RPMI7951 (cell line): Measurements from ENCODE around the gene CRACDL. TPM values are rescaled to one million over a fixed set of nuclear protein-coding genes. Genes with fewer than 3 reads are reported as not detected.

Experiments used
- DNase-seq: peaks from one replicate; pipeline ENCODE4 v3.0.0-alpha.2; 2012; ENCODE audit warnings: low read depth
- total RNA-seq: library from RNA; depleted of rRNA; stranded (reverse); fragments of >200 nt; shearing (Covaris generic); gene quantifications from 2 replicates; pipeline ENCODE4 v1.2.3, GENCODE V29; 2014

CRACDL gene
- total RNA-seq, 1 experiment from 2014 or later = not detected

DNA sequence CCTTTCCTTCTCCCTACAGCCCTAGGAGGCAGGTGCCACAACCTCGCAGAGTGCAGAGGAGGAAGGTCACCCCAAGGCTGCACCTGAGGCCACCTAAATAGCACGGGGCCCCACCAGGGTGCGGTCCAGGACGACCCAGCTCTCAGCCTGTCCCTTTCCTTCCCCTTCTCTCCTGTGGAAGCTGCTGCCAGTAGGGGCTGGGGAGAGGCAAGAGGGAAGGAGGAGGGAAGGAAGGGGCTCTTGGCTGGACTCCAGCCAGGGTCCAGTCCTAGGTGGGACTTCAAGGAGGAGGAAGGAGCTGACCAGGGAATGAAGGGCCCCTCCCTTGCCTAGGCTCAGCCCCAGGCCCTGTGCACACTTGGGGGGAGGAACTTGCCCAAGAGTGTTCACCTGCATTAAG, 11.1 kb downstream of the CRACDL start:
- no peak for DNase-seq

- no peak for DNase-seq
Measured at GRCh38 chr2:98924038-98924830, 11.8 kb downstream of the CRACDL start.

- no peak for DNase-seq
Measured at GRCh38 chr2:98923244-98923940, 12.6 kb downstream of the CRACDL start.

GRCh38 chr2:98921062-98921461, 15.0 kb downstream of the CRACDL start:
- no peak for DNase-seq

- DNase-seq = peak; percentile 80
Measured at GRCh38 chr2:98917031-98917471, 19.0 kb downstream of the CRACDL start.

GRCh38 chr2:98915751-98916358, 20.2 kb downstream of the CRACDL start:
- DNase-seq = peak; percentile 49

GRCh38 chr2:98914713-98915580, 21.1 kb downstream of the CRACDL start:
- no peak for DNase-seq

GRCh38 chr2:98913916-98914712, 21.9 kb downstream of the CRACDL start:
- no peak for DNase-seq

- DNase-seq = peak; percentile 54
Measured at GRCh38 chr2:98912957-98913915, 22.8 kb downstream of the CRACDL start.

DNA sequence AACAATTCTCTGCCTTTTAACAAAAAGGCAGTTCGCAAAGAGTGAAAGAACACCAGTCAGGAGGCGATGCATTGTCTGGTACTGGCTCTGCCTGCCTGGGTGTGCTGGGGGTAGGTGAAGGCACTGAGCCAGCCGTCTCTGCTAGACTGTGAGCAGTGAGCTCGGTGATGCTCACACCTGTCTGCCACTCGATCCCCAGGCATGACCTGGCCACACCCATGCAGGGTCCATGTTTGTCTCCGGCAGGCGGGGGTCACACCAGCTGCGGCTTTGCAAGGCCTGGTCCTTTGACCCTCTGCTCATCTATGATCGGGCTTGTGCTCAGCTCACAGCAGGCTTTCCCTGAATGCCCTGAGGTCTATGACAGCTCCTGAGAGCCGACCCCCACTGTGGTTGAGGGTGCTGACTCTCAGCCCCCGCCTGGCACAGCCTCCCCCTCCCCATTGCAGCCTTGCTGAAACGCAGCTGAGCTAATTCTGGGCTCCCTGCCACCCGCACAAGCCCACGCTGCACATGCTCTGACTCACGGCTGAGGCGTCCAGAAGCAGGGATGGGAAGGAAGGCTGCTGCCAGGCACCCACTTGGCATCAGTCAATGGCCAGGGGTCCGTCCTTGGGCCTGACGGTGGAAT, 23.7 kb downstream of the CRACDL start:
- DNase-seq = peak; percentile 81

GRCh38 chr2:98911376-98912154, 24.5 kb downstream of the CRACDL start:
- peak; percentile 32 for DNase-seq

DNA sequence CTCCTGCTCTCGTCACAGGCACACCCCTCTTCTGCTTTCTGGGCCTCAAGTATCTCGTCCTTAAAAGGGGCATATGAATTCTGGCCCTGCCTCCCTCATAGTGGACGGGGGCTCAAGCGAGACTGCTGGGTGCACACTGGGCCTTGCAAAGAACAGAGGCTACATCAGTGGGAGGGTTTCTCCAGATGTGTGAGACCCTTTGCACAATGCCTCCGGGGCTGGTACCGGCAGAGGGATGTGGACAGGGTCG, 25.0 kb downstream of the CRACDL start:
- no peak for DNase-seq

- DNase-seq = no peak
Measured at GRCh38 chr2:98910349-98911125, 25.5 kb downstream of the CRACDL start.

DNA sequence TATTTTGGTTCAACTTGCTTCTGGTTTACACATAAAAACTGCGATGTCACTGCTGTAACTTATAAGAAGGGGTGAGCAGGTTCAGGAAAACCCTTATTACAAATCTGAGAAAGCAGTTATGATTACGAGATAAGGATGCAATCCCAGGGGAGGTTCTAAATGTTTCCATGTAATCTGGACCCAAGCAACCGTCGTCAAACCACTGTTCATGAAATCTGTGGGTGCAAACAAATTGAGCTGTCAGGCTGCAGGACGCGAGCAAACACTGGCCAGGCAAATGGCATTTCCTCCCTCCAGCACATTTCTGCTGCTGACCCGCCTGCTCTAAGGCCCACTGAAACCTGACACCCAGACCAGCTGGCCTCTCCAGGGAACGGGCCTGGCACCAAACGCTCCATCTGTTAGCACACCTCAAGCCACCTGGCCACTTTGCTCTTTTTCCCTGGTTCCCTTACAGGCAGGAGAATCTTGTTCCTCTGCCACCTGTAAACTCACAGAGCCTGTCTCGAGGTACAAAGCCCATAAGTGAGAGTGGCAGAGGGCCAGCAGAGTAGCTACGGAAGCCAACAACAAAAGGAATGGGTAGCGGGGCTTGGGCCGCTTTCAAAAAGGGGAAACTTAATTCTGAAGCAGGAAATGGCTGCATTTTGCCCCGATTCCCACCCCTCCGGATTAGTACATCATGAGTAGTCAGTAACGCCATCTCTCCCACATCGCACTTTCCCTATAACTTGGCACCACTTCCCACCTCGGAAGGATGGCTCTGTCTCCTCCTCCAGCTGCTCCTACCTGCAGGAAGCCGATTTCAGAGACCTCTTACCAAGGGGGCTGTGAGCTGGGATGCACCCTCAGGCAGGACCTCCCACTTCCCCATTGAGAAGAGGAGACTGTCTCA, 26.5 kb downstream of the CRACDL start:
- DNase-seq = peak; percentile 77

DNA sequence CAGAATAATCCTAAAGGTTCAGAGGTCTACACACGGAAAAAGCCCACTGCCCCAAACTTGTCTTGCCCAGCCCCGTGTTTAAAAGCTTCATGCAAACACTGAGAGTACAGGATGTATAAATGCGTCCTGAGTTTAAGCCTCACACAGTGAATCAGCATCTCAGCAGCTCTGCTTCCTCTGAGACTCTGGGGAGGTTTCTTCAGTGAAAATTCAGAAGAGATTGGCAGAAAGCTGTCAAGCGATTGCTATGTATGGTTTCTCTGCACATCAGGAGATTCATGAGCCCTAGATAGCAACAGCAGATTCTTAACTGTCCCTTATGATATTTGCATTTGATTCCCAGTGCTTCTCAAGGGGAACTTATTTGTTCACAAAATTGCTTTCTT, 27.1 kb downstream of the CRACDL start:
- DNase-seq = peak; percentile 14

- DNase-seq = no peak
Measured at GRCh38 chr2:98907966-98908905, 27.8 kb downstream of the CRACDL start.
